Stimulated activated CD4-positive, alpha-beta T cell treated with anti-CD3 and anti-CD28 coated beads, TNF-alpha, amount 100 ng/mL, for 48 hours (primary cell): ENCODE data around the gene TMEM252.

Experiments used
- DNase-seq, 3 donors: peaks; one replicate each; pipeline ENCODE4 v3.0.0-alpha.2; 2020; ENCODE audit warnings: low read depth in 3 of 3

TMEM252 gene, protein sequence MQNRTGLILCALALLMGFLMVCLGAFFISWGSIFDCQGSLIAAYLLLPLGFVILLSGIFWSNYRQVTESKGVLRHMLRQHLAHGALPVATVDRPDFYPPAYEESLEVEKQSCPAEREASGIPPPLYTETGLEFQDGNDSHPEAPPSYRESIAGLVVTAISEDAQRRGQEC

GRCh38 chr9:68540712-68541535, at the start of gene TMEM252:
Gene TMEM252 (minus strand): TSS chr9:68540883. CDS start chr9:68540814, 69 bp downstream.
- no peak for DNase-seq

DNA sequence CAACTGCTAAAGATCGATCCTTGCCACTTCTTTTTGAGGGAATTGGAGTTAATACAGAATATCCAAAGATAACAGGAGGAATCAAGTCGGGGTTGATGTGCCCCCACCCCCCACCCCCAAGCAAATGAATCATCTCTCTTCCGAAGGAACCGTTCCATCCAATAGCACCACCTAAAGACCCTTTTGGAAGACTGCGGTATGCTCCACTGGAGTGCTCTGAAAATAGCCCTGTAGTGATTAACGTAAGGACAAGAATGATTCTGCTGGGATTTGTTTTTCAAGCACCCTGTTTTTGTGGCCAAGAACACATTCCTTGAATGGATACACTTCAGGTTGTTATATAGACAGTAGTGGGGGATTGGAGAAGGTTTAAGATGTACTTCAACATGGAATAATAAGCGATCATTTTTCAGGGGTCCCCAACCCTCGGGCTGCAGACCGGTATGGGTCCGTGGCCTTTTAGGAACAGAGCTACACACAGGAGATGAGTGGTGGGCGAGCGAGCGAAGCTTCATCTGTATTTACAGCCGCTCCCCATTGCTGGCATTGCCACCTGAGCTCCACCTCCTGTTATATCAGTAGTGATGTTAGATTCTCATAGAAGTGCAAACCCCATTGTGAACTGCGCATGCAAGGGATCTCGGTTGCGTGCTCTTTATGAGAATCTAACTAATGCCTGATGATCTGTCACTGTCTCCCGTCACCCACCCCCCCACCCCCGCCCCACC, 44.5 kb upstream of the TMEM252 start:
- DNase-seq, result no peak

DNA sequence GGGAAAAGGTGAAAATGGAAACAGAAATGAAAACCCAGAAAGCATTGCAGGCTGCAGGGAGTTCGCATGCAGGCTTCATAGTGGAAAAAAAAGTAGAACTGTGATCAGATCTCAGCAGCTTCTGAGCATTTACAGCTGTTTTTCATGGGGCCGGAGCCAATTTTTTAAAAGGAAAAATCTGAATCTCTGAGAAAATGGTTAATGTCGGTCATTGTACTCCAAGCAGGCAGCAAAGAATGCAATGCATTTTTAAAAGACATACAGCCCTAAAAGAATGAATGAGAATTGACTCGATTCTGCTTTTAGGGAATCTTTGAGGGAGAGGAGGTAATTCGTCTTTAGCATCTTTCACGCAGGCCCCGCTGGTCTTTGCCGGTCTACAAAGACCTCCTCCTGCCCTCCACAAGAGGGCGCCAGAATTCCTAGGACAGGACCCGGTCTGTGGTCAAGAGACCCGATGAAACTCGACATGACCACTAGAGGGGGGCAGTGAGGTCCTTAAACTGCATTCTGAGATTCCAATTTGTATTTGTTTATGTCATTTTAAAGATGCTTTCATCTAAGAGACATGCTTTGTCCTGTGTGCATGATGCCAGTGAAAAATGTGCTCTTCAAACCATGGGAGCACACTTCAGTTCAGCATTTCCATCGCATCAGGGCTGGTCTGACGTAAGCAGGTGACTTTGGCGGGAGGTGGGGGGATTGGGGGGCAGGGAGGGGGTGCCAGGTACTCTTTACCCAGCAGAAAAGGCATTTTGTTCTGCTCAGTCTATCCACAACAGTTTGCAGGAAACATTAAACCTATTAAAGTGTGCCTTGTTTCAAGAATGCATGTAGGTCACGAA, 43.7 kb upstream of the TMEM252 start:
- peak; percentile 62 to 91 (median 78) for DNase-seq

GRCh38 chr9:68581696-68582095, 41.0 kb upstream of the TMEM252 start:
- DNase-seq, result no peak

- DNase-seq, result no peak
Observed at GRCh38 chr9:68577774-68578591, 37.3 kb upstream of the TMEM252 start.

GRCh38 chr9:68575817-68576216, 35.1 kb upstream of the TMEM252 start:
- DNase-seq, result no peak

- no peak for DNase-seq
Observed at GRCh38 chr9:68574150-68574549, 33.5 kb upstream of the TMEM252 start.

- DNase-seq, result no peak
Observed at GRCh38 chr9:68567565-68567964, 26.9 kb upstream of the TMEM252 start.

GRCh38 chr9:68562461-68562860, 21.8 kb upstream of the TMEM252 start:
- no peak for DNase-seq

DNA sequence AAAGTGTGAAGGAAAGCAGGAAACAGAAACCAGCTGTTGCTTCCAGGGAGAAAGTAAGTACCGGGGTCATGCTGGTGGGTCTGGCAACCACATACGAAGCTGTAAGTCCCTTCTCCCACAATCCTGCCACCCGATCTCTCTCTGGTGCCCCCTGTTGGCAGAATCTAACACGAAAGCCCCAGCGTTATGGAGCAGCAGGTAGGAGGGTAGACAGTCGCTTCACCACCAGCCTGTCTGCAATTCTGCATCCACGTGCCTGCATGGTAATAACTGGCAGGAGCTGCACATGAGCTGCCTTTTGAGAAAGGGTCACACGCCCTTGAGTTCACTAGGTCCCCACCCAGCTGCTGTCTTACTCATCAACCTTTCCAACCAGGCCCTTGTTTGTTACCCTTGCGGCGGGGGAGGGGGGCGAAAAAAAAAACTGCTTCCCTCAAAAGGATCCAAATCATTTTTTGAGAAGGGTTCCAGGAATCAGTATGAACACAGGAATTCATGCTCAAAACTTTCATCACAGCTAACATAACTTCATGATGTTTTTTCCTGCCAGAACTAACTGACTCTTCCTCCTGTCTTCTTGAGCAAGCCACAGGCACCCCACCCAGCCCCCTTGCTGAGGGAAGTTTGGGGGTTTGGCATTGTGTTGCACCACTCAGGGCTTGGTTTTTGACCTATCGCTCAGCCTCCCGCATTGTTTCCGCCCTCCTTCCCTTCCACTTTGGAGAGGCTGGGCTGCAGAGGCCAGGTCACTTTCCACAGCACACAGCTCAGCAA, 19.6 kb upstream of the TMEM252 start:
- peak; percentile 35 to 59 (median 40) for DNase-seq

DNA sequence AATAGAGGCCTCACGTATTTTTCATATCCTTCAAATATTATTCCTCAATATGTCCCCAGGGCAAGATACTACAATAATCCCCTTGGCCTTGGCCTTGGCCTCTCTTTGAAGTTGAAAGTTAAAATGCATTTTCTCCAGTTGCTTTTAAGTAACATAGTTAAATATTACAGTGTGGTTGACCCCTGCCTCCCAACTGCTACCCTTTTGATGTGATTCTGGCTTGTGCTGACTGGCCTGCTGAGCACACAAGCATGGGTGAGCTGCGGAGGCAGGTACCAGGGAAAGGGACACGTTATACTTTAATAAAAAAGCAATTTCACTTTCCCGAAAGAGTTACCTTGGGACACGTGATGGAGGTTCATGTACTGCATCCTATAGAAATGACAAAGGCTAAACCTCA, 17.9 kb upstream of the TMEM252 start:
- no peak for DNase-seq

GRCh38 chr9:68555437-68556150, 14.9 kb upstream of the TMEM252 start:
- no peak for DNase-seq

DNA sequence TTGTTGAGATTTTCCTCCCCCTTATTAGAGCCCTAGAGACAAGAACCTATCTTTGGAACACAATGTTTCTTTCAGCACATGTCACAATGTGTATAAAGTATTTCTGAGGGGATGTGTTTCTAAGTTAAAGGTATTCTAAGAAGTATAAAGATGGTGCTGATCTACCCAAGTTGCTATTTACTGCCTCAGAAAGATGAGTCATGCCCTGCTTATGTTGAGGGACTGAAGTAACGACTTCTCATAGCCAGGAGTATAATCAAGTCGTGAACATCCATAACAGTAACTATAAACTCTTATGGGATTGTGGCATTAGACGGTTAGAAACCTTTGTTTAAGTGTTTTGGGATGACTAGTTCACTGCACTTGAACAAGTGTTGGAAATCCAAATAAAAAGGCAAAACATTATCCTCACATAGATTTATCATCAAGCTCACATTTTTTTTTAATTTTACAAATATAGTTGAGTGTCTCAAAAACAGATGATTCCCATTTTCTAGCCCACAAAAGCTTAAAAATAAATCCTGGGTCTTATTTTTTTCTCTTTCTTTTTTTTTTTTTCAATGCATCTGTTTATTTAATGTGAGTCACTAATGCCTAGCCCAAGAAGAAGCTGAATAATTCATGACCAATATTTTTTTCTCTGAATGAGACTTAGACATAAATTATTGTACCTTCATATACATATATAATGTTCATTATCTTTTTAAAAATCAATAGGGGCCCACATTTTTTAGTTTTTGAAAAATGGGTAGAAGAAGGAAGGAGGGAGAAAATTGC, 12.2 kb upstream of the TMEM252 start:
- no peak for DNase-seq

DNA sequence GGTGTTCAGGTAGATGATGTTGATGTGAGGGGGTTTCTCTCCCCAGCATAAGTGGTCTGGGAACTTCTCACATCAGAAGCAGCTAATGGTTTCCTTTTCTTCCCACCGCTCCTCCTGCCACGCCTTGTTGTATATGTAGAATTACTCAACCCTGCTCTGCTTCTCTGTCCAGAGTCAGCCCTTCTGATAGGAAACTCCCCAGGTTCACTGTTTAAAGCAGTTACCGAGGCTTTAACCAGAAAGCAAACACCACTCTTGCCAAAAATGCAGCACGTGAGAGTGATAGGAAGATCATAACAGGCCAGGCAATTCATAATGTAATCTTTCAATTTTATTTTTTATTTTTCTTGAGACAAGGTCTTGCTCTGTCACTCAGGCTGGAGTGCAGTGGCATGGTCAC, 10.5 kb upstream of the TMEM252 start:
- DNase-seq, result no peak

GRCh38 chr9:68548241-68548640, 7.6 kb upstream of the TMEM252 start:
- no peak for DNase-seq

GRCh38 chr9:68547417-68547816, 6.7 kb upstream of the TMEM252 start:
- DNase-seq, result no peak

- DNase-seq, result no peak
Observed at GRCh38 chr9:68546596-68547390, 6.1 kb upstream of the TMEM252 start.
